AG20443 (cell line): ENCODE results near the gene CHFR.
"Not testable (repeated sequence)": the region's sequence is repeated elsewhere in the genome, so short reads cannot be mapped to it uniquely, and the experiment has no call there.

Experiments used
- DNase-seq: peaks from one replicate; pipeline ENCODE4 v3.0.0; 2012; ENCODE audit warnings: low spot score, mixed read lengths

Gene CHFR

DNA sequence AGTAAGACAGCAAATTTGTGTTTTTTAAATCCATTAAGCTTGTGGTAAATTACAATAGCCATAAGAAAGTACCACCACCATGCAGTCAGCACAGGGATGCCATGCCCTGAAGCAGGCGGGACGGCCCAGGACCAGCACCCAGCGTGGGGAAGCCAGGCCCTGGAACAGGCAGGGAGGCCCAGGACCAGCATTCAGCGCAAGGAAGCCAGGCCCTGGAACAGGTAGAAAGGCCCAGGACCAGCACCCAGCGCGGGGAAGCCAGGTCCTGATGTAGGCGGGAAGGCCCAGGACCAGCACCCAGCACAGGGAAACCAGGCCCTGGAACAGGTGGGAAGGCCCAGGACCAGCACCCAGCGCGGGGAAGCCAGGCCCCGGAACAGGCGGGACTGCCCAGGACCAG is 13.2 kb downstream of the CHFR start:
- no peak for DNase-seq

DNA sequence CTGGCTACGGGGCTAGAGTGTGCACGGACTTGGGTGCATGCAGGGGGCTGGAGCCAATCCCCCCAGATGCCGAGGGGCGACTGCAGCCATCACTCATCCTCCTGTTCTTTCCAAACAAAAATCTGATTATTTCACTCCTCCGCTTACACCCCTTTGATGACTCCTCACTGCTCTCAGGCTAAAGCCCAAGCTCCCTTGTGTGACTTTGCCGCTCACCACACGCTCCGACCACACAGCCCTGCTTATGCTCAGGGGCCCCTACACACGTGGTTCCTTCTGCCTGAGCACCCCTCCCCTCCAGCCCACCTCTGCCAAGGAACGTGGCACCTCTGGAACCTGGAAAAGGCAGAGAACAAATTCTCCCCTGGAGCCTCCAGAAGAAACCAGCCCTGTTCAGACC is 13.7 kb downstream of the CHFR start:
- DNase-seq = no peak

DNA sequence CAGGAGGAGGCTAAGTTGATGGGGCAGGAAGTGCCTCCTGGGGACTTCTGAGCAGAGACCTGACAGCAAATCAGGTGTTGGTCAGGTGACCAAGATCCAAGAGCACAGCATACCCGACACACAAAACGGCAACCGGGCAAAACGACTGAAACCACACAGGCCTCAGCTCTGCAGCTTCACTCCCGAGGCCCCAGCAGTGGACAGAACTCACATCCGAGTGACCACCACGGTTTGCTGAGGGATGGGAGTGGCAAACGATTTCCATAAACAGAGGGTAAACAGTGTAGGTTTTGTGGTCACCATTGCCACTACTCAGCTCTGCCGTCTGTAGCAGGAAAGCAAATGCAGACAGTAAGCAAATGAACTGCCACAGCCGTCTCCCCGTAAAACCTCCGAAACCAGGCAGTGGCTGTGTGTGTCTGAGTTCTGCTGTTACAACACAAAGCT is 14.4 kb downstream of the CHFR start:
- DNase-seq = no peak

DNA sequence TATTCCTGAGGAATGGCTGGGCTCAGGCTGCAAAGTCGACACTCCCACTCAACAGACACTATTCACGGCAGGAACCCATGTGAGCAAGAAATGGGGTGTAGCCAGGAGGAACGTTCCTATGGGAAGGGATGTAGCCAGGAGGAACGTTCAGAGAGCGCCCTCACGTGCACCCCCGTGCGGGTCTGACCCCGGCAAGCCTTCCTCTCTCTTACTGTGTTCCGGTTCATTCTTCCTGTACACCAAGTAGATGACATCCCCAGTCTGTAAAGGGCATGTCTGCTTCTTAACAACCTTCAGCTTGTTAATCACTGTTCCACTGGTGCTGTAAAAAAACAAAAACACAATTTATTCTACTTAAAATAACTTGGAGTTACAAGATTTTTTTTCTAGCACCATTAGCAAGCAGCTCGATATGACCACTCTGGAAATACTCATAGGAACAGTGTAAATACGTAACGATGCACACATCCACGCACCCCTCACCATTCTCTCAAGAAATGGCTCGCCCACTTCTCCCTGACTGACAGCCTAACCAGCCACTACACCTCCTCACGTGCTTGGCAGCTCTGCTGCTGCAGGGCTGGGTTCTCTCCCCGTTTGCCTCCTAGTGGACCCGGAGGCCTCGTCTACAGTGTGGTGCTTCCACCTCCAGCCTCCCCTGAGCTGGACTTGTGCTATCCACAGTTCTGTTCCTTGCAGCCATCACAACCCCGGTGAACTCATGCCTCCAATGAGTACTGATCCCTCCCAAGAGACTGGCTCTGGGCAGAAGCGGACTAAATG is 15.1 kb downstream of the CHFR start:
- no peak for DNase-seq

DNA sequence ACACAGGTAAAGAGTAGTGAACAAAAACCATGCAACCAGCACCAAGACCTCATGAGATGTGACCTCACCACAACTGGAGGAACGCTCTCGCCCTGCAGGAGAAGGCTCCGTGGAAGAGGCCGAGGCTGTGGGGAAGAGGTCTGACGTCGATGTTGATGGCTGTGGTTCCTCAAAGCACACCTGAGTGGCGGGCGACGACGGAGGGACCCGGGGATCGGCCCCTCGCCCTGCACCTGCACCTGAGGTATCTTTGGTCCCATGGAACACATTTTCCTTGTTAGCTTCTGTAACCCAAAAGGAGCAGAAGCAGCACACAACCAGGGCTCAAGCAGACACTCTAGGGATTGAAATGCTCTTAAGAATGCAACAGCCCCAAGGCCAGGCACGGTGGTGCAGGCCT is 17.9 kb downstream of the CHFR start:
- DNase-seq = no peak

DNA sequence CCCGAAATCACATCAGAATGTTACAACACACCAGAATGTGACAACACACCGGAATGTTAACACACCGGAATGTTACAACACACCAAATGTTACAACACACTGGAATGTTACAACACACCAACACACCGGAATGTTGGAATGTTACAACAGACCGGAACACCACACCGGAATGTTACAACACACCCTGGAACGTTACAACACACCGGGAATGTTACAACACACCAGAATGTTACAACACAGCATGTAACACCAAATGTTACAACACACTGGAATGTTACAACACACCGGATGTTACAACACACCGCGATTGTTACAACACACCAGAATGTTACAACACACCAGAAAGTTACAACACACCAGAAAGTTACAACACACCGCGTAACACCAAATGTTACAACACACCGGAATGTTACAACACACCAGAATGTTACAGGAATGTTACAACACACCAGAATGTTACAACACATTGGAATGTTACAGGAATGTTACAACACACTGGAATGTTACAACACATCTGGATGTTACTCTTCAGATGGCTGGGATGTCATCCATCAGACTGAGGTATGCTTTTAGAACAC is 21.1 kb downstream of the CHFR start:
- no peak for DNase-seq

DNA sequence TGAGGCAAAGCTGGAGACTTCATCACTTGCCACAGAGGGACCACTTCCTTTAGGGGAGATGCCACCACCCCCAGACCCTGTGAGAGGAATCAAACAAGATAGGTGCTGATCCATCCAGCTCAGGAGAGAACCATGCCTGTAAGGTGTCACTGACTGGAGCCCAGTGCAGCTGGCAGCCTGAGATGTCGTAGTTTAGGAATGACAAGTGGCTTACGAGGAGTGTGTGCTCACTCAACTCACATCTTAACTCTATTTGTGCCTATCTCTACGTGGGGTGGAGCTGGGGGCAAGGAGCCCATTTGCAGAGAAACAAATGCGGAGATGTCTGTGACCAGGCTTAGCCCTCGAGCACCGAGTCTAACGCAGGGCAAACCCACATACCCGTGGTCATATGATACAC is 25.8 kb downstream of the CHFR start:
- no peak for DNase-seq

DNA sequence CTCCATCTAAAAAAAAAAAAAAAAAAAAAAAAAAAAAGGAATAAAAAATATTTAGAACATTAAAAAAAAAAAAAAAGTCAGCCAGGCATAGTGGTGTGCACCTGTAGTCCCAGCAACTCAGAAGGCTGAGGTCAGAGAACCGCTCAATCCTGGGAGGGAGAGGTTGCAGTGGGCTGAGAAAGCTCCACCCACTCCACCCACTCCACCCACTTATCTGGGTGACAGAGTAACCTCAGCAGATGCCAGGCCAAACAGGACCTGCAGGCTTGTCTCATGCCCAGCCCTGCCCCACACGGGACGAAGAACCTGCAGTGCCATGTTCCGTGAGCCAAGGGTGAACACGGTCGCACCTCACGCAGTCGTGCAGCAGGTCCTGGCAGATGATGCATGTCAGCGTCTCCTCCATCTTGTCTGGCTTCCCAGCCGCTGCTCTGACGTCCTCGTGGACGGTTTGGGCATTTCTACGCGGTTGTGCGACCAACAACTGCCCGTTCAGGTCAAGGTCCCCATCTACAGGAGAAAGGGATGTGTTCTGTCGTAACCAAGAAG is 28.6 kb downstream of the CHFR start:
- no peak for DNase-seq

DNA sequence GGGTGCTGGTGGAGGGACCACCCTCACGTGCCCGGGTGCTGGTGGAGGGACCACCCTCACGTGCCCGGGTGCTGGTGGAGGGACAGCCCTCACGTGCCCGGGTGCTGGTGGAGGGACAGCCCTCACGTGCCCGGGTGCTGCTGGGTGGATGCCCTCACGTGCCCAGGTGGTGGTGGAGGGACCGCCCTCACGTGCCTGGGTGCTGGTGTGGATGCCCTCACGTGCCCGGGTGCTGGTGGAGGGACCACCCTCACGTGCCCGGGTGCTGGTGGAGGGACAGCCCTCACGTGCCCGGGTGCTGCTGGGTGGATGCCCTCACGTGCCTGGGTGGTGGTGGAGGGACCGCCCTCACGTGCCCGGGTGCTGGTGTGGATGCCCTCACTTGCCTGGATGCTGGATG is 30.4 kb downstream of the CHFR start:
- not testable (repeated sequence) for DNase-seq

DNA sequence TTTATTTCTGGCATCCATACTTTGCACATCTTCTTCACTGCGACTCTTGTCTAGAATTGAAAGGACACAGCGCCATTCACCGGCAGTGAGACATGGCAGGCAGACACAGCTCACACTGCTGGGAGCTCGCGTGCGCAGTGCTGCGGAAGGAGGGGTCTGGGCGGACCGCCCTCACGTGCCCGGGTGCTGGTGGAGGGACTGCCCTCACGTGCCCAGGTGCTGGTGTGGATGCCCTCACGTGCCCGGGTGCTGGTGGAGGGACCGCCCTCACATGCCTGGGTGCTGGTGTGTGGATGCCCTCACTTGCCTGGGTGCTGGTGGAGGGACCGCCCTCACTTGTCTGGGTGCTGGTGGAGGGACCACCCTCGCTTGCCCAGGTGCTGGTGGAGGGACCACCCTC is 30.8 kb downstream of the CHFR start:
- no peak for DNase-seq

DNA sequence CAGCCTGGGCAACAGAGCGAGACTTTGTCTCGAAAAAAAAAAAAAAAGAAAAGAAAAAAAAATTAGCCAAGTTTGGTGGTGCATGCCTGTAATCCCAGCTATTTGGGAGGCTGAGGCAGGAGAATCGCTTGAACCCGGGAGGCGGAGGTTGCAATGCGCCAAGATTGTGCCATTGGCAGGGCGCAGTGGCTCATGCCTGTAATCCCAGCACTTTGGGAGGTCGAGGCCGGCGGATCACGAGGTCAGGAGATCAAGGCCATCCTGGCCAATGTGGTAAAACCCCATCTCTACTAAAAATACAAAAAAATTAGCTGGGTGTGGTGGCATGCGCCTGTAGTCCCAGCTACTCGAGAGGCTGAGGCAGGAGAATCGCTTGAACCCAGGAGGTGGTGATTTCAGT is 32.2 kb downstream of the CHFR start:
- DNase-seq = not testable (repeated sequence)

DNA sequence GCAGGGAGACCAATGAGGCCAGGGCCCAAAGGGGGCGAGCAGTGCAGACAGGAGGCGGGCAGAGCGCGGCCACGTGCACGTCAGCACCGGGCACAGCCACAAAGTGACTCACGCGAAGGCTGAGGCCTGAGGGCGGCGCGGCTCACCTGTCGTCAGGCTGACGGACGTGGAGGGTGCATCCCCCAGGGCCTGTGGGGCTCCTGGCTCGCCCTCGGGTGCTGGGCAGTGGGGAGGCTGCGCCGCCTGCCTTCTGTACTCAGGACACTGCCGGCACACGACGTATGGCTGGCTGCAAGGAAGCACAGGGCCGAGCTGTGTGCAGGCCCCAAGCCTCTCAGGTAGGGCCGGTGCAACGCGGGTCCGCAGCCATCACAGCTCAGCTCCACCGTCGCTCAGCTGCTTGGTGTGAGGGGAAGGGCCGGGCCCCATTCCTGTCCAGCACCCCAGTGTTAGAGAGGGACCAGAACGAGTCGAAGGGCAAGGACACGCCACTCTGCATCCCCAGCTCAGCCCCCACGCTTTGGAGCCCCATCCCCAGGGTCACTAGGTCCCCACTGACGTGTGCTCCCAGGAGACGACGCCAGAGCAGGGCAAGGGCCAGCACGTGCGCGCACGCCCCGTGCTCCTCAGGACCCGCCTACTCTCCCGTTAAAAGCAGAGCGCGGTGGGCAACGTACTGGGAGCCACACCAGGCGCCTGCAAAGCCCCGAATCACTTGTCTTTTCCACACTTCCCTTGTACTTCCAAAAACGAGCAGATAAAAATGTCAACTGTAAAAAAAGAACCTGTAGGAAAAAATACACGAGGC is 33.9 kb downstream of the CHFR start:
- DNase-seq = no peak

DNA sequence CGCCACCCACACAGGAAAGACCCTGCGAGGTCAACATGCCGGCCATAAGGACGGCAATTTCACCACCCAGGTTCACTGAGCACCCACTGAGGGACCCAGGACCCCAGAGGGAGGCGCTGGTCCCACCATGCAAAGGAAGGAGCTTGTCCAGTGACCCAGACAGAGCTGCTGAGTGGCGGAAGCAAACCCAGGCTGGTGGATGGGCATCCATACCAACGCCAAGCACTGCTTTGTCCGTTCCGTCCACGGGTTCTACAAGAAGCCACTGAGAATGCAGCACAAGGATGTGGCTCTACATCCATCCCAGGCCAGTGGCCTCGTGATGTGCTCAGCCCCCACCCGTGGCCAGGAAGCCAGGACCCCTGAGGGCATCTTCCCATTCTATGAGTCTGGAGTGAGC is 34.9 kb downstream of the CHFR start:
- DNase-seq = no peak

DNA sequence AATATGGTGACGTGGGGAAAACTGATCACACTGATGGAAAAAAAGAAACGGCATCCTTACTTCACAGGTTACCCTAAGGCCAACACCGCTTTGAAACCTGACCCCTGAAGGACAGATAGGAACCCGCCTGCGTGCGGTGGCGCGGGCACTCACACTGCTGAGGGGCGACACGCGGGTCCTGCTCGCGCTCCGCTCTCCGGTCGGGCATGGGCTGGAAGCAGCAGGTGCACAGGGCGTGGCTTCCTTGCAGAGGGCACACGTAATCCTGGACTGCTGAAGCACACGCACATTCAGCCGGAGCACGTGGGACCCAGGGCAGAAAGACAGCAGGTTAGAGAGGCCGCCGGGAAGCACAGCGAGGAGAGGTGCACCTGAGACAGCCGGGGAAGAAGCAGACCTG is 35.9 kb downstream of the CHFR start:
- DNase-seq = no peak

DNA sequence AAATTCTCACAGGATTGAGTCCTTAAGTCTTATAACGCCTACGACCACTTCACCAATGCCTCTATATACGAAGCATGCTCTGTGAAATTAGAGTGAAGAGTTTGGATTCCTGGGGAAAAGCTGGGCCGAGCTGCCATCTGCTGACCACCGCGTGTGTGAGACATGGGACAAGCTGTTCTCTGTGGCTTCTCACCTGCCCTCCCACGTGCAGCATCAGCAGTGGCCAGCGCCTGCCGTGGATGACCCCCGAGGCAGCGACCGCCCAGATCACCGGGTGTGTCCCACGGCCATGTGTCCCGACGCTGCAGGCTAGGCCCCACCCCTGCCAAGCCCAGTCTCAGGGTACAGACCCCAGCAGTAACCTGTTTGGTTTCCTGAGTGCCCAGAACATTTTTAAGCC is 37.1 kb downstream of the CHFR start:
- DNase-seq = no peak

DNA sequence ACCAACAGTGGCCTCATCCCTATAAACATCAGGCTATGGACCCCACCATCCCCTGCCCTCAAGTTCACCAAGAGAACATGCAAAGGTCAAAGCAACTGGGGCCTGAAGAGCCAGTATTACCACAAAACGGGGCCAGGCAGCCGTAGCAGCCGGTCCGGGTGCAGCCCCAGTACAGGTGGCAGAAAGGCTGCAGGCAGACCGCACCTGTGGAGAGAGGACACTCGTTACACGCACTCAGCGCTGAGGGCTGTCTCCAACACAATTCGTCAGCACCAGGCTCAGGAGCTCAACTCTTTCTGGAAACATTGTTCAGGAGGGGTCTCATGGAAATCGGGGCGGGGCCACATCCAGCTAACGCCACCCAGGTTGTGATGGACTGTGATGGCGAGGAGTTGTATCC is 38.9 kb downstream of the CHFR start:
- DNase-seq = no peak

DNA sequence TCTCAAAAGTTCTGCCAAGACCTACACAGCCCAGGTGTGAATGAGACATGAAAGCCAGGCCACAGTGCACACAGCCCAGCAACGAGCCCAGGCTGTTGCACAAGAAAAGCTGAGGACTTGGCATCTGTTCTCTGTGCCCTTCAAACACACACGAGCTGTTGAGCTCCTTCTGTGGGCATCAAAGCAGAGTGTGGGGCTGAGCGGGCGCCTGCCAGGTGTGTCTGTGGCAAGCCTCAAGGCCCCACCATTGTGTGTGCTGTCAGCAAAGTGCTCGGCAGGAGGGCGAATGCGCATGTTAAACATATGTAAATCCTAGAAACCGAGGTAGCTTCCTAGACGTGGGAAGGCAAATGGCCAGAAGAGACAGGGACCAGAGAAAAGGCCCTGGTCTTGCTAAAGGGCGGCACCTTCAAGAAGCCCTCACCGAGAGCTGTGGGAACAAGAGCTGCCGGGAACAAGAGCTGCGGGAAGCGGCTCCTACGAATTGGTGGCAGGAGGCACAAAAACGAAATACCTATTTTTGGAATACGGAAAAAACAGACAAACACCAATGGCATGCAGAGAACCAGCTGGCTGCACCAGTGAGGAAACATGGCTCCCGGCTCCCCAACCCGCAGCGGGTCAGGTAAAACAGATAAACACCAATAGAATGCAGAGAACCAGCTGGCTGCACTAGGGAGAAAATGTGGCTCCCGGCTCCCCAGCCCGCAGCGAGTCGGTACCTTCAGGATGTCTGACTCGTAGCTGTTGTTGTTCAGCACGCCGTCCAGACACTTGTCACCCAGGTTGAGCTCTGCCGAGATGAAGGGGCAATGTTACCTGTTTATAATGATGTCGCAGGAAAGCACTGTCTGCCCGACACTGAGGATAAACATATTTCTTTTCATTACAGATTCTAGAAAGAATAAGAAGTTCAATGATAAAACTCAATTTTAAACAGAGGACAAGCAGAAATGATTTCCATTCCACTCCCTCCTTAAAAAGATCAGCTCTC is 39.7 kb downstream of the CHFR start:
- DNase-seq = no peak

DNA sequence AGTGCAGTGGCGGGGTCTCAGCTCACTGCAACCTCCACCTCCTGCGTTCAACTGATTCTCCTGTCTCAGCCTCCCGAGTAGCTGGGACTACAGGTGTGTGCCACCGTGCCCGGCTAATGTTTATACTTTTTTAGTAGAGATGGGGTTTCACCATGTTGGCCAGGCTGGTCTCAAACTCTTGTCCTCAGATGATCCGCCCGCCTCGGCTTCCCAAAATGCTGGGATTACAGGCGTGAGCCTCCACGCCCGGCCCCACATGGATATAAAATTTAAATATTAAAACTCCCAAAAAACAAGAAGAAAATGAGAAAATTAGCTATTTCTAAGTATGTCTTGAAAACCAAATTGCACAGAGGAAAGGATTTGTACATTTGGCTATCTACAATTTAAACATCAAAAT is 42.7 kb downstream of the CHFR start:
- not testable (repeated sequence) for DNase-seq

DNA sequence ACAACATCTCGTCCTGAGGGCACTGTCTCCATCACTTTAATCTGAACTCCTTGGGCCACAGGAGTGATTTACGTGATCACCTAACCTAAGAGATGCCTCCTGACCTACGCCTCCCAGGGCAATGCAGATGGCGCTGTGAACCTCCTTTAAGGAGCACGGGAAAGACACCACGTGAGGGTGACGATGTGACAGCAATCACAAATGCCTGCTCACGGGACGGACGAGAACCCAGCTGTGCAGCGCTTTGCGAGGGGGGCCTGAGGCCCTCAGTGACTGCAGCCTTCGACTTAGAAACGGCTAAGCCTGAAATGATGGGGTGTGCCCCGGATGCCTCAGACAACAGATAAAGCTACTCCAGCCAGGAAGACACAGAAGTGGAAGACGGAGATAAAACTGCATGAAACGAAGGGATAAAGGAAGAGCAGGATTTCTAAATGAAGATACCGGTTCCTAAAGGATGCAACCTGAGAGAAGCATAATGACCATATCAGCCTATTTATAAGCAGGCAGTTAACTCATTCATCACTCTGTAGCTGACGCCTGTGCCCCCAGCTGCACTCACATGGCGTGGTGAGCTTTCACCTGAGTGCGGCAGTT is 44.9 kb downstream of the CHFR start:
- no peak for DNase-seq

DNA sequence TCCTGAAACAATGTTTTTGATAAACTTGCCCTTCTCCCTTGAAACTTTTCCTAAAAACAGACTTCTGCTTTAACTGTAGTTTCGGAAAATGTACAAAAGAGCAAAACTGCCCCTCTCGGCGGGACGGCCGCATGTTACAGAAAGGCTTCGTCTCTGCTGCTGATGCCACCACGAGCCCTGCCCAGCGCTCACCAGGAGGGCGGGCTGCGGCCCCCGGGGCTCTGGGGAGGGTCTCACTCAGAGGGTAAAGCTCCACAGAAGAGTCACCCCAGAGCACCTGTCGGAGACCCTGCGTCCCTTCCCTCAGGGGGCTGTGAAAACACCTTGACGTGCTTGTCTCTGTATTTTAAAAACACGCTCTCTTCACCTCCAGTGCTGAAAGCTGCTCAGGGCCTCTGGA is 46.3 kb downstream of the CHFR start:
- no peak for DNase-seq

DNA sequence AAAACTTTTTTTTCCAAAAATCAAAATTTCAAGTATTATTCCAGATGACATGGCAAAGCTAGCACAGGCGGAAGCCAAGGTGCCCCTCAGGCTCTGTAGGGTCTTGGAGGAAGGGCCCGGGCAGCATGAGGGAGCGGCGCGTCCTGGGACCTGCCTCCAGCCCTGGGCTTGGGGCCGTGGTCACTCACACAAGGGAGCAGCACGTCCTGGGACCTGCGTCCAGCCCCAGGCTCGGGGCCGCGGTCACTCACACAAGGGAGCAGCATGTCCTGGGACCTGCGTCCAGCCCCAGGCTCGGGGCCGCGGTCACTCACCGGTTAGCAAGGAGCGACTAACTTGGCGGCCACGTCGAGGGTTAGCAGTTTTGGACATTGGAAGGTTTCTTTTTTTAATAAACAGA is 46.9 kb downstream of the CHFR start:
- DNase-seq = no peak
